ENCODE measurements around the gene STON1.

DNA sequence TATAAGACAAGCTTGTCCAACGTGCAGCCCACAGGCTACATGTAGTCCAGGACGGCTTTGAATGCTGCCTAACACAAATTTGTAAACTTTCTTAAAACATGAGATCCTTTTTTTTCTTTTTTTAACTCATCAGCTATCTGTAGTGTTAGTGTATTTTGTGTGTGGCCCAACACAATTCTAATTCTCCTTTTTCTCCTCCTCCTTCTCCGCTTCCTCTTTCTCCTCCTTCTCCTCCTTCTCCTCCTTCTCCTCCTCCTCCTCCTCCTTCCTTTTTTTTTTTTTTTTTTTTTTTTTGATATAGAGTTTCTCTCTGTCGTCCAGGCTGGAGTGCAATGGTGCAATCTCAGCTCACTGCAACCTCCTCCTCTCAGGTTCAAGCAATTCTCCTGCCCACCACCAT is 48.4 kb downstream of the STON1 start:
- TF ChIP-seq, protein P1, sequence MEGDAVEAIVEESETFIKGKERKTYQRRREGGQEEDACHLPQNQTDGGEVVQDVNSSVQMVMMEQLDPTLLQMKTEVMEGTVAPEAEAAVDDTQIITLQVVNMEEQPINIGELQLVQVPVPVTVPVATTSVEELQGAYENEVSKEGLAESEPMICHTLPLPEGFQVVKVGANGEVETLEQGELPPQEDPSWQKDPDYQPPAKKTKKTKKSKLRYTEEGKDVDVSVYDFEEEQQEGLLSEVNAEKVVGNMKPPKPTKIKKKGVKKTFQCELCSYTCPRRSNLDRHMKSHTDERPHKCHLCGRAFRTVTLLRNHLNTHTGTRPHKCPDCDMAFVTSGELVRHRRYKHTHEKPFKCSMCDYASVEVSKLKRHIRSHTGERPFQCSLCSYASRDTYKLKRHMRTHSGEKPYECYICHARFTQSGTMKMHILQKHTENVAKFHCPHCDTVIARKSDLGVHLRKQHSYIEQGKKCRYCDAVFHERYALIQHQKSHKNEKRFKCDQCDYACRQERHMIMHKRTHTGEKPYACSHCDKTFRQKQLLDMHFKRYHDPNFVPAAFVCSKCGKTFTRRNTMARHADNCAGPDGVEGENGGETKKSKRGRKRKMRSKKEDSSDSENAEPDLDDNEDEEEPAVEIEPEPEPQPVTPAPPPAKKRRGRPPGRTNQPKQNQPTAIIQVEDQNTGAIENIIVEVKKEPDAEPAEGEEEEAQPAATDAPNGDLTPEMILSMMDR (IDR thresholded peaks at IDR 0.05) = no peak
- TF ChIP-seq EZH2phosphoT487 (IDR thresholded peaks at IDR 0.05) = no peak
